ENCODE results near the gene BRD3. TPM values are rescaled to one million over a fixed set of nuclear protein-coding genes. Genes with fewer than 3 reads are reported as not detected.
A peak's percentile ranks its signal among the peaks of the same experiment; 100 is the strongest.

BRD3 gene
- total and polyA plus RNA-seq, 2 of the 8 experiments (the other 6 are each of a cell fraction or from before 2014, with no cell fraction given), result 31.0 to 82.7 TPM

- TF ChIP-seq KDM1A (IDR thresholded peaks at IDR 0.05; ENCODE audit: borderline replicate concordance, low read length) (no peak), CHD7 (IDR thresholded peaks at IDR 0.05; ENCODE audit: insufficient replicate concordance, low read length) (no peak), GABPA (IDR thresholded peaks at IDR 0.05; ENCODE audit: borderline replicate concordance, insufficient read depth, low read length) (no peak), POLR2AphosphoS5 (IDR thresholded peaks at IDR 0.05; ENCODE audit: low read depth, low read length) (0 out of 2 replicates have a peak, but pooled peaks have one; percentile 15), SUZ12 (IDR thresholded peaks at IDR 0.05; ENCODE audit: low read length) (no peak), CTBP2 (IDR thresholded peaks at IDR 0.05; ENCODE audit: borderline replicate concordance, insufficient read depth, insufficient read length, low read length) (no peak)
Measured at GRCh38 chr9:134066913-134067851, 644 bp downstream of the BRD3 start (continued).
